ENCODE measurements around the gene SIGLEC12. TPM values are rescaled to one million over a fixed set of nuclear protein-coding genes. Genes with fewer than 3 reads are reported as not detected.

The SIGLEC12 gene
- total and polyA plus RNA-seq, 2 donors (not counting 1 experiment from before 2014, with no cell fraction given), result 0.24 TPM; not detected in 1

GRCh38 chr19:51508059-51508733 lies 6.6 kb upstream of the SIGLEC12 start:
- Mint-ChIP-seq H3K9me3 (ENCODE audit: insufficient read depth) (no peaks in the 10 kb centered on the region), H3K4me3 (no peak overlapping the region), H3K4me1 (no peaks in the 10 kb centered on the region), H3K27me3 (peaks cover 5% of the 10 kb centered on the region), H3K27ac (no peak overlapping the region)
- no peaks in the 10 kb centered on the region for H3K36me3 ChIP-seq (replicated peaks in 1 of 2; ENCODE audit: control extremely low read depth in 1 of 2, control insufficient read depth in 1 of 2, extremely low read depth in 1 of 2, insufficient read depth in 2 of 2, low read length in 1 of 2)
- H3K9me3 ChIP-seq (ENCODE audit: control extremely low read depth in 1 of 3, control insufficient read depth in 2 of 3, insufficient read depth in 1 of 3, low read length in 2 of 3), result peaks cover 0 to 6% (median 0%) of the 10 kb centered on the region in 3 donors
- POLR2A ChIA-PET, result interaction anchor here (0.6 kb wide), 1 partner anchor 172 kb away, joined by 4 read pairs; no protein-coding TSS in a partner anchor
- no peak overlapping the region for H2AFZ ChIP-seq (ENCODE audit: insufficient read depth, low read depth, low read length, poor library complexity, severe bottlenecking)
- no peak overlapping the region for H3K27ac ChIP-seq (ENCODE audit: low read length in 2 of 2)
- no peaks in the 10 kb centered on the region for H3K79me2 ChIP-seq (ENCODE audit: control insufficient read depth, insufficient read depth, low read length)
- ATAC-seq (ENCODE audit: low read depth) (no peak), DNase-seq (no peak)
- CTCF ChIA-PET, result interaction anchor here (0.5 to 1.6 kb wide), 3 partner anchors 33 to 150 kb away, joined by 3 to 7 read pairs (median 3); no protein-coding TSS in a partner anchor
- no peaks in the 10 kb centered on the region for H4K20me1 ChIP-seq (ENCODE audit: control insufficient read depth, insufficient read depth, low read length, poor library complexity, severe bottlenecking)
- no peak overlapping the region for H3K4me3 ChIP-seq (ENCODE audit: control extremely low read depth in 1 of 5, extremely low read depth in 1 of 5, insufficient read depth in 1 of 5, low read depth in 2 of 5, low read length in 4 of 5)
- no peak overlapping the region for H3K9ac ChIP-seq (ENCODE audit: low read length)
- TF ChIP-seq EZH2 (IDR thresholded peaks at IDR 0.05; ENCODE audit: borderline replicate concordance, insufficient read depth, low read depth, low read length, poor library complexity, severe bottlenecking) (no peak), CTCF (IDR thresholded peaks at IDR 0.05) (no peak)
- H3K4me1 ChIP-seq (ENCODE audit: control insufficient read depth in 2 of 2, insufficient read depth in 2 of 2, low read length in 2 of 2), result no peaks in the 10 kb centered on the region
- intact Hi-C loops (cut with micrococcal nuclease), result no loop called here
- WGBS (ENCODE audit: insufficient coverage), result 14% methylated on average over 1 of the region's 3 CpGs
- H3K4me2 ChIP-seq (replicated peaks; ENCODE audit: low read depth, low read length, poor library complexity, severe bottlenecking), result no peak overlapping the region
- H3K27me3 ChIP-seq (replicated peaks in 1 of 4; ENCODE audit: control extremely low read depth in 1 of 4, control insufficient read depth in 3 of 4, insufficient read depth in 4 of 4, low read length in 3 of 4), result peaks cover 0 to 4% (median 0%) of the 10 kb centered on the region in 4 experiments

DNA sequence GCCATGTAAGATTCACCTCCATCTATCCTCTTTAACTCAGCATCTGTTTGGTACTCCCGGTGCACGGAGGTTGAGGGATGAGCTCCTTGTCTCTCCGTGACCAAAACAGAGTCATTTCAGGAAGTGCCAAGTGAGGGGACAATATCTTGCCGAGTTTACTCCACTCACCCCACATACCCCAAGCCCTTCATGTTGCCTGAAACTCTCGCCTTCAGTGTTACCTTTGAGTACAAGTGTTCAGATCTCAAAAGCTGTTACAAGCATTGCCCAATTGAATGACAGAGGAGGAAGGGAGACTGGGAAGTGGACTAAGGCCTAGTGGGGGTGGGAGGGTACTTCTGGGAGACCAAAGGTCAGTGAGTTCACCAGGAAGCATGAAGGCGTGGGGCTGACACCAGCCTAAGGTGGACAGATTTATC lies 6.0 kb upstream of the SIGLEC12 start:
- Histone ChIP-seq H3K79me2 (ENCODE audit: control insufficient read depth, insufficient read depth, low read length) (no peaks in the 10 kb centered on the region), H3K27ac (ENCODE audit: low read length in 2 of 2) (no peak overlapping the region), H3K4me1 (ENCODE audit: control insufficient read depth in 2 of 2, insufficient read depth in 2 of 2, low read length in 2 of 2) (no peaks in the 10 kb centered on the region), H3K4me2 (replicated peaks; ENCODE audit: low read depth, low read length, poor library complexity, severe bottlenecking) (no peak overlapping the region), H3K9me3 (ENCODE audit: control extremely low read depth in 1 of 3, control insufficient read depth in 2 of 3, insufficient read depth in 1 of 3, low read length in 2 of 3) (peaks cover 0 to 6% (median 0%) of the 10 kb centered on the region in 3 donors), H4K20me1 (ENCODE audit: control insufficient read depth, insufficient read depth, low read length, poor library complexity, severe bottlenecking) (no peaks in the 10 kb centered on the region), H3K36me3 (replicated peaks in 1 of 2; ENCODE audit: control extremely low read depth in 1 of 2, control insufficient read depth in 1 of 2, extremely low read depth in 1 of 2, insufficient read depth in 2 of 2, low read length in 1 of 2) (no peaks in the 10 kb centered on the region), H3K4me3 (ENCODE audit: control extremely low read depth in 1 of 5, extremely low read depth in 1 of 5, insufficient read depth in 1 of 5, low read depth in 2 of 5, low read length in 4 of 5) (no peak overlapping the region), H3K9ac (ENCODE audit: low read length) (no peak overlapping the region), H3K27me3 (replicated peaks in 1 of 4; ENCODE audit: control extremely low read depth in 1 of 4, control insufficient read depth in 3 of 4, insufficient read depth in 4 of 4, low read length in 3 of 4) (peaks cover 0 to 3% (median 0%) of the 10 kb centered on the region in 4 experiments), H2AFZ (ENCODE audit: insufficient read depth, low read depth, low read length, poor library complexity, severe bottlenecking) (no peak overlapping the region)
- Mint-ChIP-seq H3K4me1 (peaks cover 3% of the 10 kb centered on the region), H3K27ac (no peak overlapping the region), H3K4me3 (no peak overlapping the region), H3K27me3 (peaks cover 5% of the 10 kb centered on the region), H3K9me3 (ENCODE audit: insufficient read depth) (no peaks in the 10 kb centered on the region)
- 80% methylated on average over 1 of the region's 6 CpGs for WGBS (ENCODE audit: insufficient coverage)
- intact Hi-C loops (cut with micrococcal nuclease), result no loop called here
- ATAC-seq (ENCODE audit: low read depth), result no peak
- TF ChIP-seq EZH2 (IDR thresholded peaks at IDR 0.05; ENCODE audit: borderline replicate concordance, insufficient read depth, low read depth, low read length, poor library complexity, severe bottlenecking) (no peak), CTCF (IDR thresholded peaks at IDR 0.05) (no peak)
- POLR2A ChIA-PET, result interaction anchor here (0.6 kb wide), 1 partner anchor 171 kb away, joined by 4 read pairs; no protein-coding TSS in a partner anchor
- CTCF ChIA-PET, result interaction anchor here (0.5 to 2.6 kb wide), 6 partner anchors 7 to 151 kb away, joined by 3 to 12 read pairs (median 5); no protein-coding TSS in a partner anchor
- DNase-seq, result no peak
